COLO829 (cell line): Measurements from ENCODE around the gene HCFC1R1.
A peak's percentile ranks its signal among the peaks of the same experiment; 100 is the strongest.
"Not testable (repeated sequence)": the region's sequence is repeated elsewhere in the genome, so short reads cannot be mapped to it uniquely, and the experiment has no call there.

Source experiments
- DNase-seq: peaks from one replicate; pipeline ENCODE4 v3.0.0; 2012; ENCODE audit warnings: low spot score

The HCFC1R1 gene, protein sequence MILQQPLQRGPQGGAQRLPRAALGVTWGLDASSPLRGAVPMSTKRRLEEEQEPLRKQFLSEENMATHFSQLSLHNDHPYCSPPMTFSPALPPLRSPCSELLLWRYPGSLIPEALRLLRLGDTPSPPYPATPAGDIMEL

GRCh38 chr16:3023669-3024478 is at the start of gene HCFC1R1, which contains the start of gene THOC6:
TSS of gene HCFC1R1 (minus strand) at chr16:3023942. CDS start at chr16:3023941, 1 bp downstream.
TSS of gene THOC6 (plus strand) at chr16:3024035. CDS start at chr16:3024327, 292 bp downstream.
- DNase-seq: peak; percentile 90

GRCh38 chr16:3073448-3073847 is 49.7 kb upstream of the HCFC1R1 start:
- DNase-seq: no peak

DNA sequence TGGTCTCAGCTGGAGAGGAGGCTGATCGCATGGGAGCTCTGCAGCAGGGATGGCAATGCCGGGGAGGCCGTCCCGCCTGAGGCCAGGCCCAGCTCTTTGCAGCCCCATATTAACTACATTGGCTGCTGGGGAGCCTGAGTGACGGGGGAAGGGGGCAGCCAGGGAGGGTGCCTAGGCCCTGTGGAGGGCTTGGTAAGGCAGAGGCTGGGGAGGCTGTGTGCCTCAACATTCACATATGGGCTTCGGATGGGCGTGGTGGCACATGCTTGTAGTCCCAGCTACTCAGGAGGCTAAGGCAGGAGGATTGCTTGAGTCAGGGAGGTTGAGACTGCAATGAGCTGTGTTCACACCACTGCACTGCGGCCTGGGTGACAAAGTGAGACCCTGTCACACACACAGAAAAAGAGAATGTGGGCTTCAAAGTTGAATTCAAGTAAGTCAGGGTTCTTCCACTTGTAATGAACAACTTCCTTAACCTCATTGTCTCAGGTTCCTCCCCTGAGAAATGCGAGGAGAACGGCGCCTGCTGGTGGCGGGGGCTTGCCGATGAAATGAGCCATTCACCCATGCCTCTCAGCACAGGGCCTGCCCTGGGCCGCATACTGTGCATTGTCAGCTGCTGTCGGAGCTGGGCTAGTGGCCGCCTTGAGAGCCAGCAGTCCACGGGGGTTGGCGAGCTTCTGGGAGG is 49.0 kb upstream of the HCFC1R1 start:
- not testable (repeated sequence) for DNase-seq

DNA sequence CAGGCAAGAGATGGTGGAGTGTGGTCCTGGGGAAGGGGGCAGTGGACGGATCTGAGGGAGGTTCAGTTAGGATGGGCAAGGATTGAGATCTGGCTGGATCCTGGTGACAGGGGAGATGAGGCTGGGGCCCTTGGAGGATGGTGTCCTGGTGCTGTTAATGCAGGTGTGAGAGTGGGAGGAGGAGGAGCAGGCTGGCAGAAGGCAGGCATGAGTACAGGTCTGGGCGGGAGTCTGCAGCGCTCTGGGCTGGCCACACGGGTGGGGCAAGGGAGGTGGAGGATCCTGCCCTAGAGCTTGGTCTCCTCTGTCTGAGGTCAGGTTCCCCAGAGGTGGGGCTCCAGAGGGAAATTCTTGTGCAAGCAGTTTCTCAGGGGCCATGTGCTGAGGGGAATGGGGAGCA is 48.4 kb upstream of the HCFC1R1 start:
- DNase-seq: not testable (repeated sequence)

DNA sequence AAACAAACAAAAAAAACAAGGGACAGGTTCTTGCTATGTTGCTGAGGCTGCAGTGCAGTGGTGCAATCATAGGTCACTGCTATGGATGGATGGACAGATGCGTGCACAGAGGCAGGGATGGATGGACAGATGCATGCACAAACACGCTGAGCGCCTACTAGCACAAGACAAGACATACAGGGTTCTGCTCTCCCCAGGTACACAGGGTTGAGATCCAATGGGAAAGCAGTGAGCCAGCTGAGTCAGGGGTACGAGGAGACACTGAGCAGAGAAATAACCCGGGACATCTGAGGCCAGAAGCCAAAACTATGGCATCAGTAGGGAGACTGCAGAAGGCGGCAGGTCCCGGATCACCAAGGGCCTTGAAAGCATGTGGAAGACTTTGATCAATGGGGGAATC is 47.9 kb upstream of the HCFC1R1 start:
- DNase-seq: no peak

DNA sequence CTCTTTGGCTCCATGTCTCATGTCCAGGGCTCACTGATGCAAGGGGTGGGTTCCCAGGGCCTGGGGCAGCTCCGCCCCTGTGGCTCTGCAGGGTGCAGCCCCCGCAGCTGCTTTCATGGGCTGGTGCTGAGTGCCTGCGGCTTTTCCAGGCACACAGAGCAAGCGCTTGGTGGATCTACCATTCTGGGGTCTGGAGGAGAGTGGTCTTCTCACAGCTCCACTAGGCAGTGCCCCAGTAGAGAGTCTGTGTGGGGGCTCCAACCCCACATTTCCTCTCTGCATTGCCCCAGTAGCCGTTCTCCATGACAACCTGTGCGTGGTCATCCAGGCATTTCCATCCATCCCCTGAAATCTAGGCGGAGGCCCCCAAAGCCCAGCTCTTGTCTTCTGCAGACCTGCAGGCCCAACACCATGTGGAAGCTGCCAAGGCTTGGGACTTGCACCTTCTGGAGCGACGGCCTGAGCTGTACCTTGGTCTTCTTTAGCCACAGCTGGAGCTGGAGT is 46.9 kb upstream of the HCFC1R1 start:
- no peak for DNase-seq

- DNase-seq: not testable (repeated sequence)
These were observed 45.4 kb upstream of the HCFC1R1 start for GRCh38 chr16:3069146-3069545.

DNA sequence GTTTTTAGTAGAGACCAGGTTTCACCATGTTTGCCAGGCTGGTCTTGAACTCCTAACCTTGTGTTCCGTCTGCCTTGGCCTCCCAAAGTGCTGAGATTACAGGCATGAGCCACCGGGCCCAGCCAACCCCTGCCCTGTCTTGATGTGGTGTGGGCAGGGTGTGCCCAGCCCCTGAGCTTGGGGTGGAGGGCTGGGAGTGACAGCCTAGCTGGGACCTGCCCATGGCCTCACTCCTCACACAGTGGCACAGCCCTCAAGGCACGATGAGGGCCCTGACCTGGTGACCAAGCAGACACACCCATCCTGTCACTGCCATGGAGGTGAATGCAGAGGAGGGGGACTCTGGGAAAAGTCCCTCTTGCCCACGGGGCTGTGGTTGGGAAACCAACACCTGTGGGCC is 44.7 kb upstream of the HCFC1R1 start:
- no peak for DNase-seq

GRCh38 chr16:3066440-3066748 is 42.7 kb upstream of the HCFC1R1 start:
- no peak for DNase-seq

DNA sequence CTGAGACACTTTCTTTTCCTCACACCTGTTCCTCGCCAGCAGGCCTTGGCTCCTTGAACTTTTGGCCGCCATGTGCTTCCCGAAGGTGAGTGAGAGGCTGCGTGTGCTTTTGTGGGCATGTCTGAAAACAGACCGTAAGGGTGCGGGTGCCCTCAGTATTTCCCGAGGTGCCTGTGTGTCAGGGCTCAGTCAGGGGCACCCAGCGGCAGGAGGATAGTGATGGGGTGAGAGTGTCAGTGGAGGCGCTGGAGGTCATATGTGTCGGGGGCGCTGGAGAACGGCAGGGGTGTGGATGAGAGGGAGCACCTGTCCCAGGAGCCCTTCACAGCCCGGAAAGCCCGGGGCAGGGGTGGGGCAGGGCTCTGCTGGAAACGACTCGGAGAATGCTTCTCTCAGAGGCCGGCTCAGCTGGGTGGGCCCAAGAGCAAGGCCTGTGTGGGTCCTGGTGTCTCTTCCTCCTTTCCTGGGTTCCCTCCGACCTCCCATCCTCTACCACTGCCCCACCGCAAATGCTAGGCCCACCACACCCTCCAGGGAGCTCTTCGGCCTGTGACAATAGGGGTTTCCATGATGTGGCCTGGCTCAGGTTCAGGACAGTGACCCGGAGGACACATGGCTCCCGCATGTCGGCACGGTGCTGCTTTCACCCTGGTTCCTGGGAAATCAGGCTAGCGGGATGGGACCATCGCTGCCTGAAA is 42.1 kb upstream of the HCFC1R1 start:
- DNase-seq: no peak

DNA sequence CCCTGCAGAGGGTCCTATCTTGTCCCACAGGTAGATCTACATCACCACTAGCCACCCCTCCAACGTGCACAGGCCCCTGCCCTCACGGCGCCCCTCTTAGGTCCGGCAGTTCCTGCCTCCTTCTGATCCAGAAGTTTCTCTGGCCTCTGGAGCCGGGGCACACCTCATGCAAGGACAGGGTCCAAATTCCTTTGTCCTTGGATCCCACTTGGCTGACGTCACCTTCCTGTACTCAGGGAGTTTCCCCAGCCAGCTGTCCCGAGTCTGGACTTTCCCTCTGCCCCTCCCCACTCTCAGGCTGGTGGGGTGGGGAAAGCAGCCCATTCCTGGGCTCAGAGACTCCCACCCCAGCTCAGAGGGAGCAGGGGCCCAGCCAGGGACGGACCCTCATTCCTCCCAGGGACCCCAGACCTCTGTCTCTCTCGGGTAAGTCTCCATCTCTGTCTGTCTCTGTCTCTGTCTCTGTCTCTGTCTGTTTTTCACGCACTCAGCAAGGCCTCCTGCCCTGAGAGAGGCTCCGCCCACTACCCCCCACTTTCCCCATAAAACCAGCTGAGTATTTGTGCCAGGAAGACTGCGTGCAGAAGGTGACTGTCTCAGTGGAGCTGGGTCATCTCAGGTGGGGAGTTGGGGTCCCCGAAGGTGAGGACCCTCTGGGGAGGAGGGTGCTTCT is 41.5 kb upstream of the HCFC1R1 start, which contains the start of gene IL32:
Gene IL32 (plus strand): TSS at position 572 of the 673 bp plus-strand sequence. CDS start 172 bp downstream, outside the sequence.
- DNase-seq: no peak

DNA sequence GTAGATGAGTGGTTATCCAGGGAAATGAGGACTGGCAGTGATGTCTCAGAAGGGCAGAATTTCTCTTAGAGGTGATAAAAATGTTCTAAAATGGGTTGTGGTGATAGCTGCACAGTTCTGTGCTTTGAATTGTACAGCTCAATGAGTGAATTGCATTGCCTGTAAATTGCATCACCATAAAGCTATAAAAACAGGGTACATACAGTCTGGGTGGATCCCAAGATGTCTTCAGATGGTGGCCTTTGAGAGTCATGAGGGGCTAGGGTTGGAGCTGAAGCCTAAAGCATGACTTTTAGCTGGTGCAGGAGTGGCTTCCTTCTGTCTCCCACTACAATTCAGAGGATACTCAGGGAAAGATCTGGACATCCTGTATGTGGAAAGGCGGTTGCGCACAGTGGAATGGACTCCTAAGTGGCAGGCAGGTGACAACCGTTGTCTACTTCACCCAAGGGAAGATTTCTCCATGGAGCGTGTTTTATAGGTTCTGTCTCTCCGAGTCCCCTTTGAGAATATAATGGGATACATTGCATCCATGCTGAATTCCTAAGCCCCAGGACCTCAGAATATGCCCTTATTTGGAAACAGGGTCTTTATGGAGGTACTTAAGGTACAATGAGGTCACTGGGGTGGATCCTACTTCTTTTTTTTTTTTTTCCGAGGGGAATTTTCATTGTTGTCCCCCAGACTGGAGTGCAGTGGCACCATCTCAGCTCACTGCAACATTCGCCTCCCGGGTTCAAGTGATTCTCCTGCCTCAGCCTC is 40.1 kb upstream of the HCFC1R1 start:
- DNase-seq: no peak

DNA sequence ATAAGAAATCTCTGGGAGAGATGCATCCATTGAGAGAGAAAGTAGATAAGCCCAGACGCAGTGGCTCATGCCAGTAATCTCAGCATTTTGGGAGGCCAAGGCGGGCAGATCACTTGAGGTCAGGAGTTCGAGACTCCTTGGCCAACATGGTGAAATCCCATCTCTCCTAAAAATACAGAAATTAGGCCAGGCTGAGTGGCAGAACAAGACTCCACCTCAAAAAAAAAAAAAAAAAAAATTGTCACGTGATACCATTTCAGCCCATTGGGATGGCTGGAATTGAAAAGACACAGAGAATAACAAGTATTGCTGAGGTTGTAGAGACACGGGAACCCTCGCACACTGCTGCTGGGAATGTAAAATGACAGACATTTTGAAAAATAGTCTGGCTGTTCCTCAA is 38.8 kb upstream of the HCFC1R1 start:
- no peak for DNase-seq

DNA sequence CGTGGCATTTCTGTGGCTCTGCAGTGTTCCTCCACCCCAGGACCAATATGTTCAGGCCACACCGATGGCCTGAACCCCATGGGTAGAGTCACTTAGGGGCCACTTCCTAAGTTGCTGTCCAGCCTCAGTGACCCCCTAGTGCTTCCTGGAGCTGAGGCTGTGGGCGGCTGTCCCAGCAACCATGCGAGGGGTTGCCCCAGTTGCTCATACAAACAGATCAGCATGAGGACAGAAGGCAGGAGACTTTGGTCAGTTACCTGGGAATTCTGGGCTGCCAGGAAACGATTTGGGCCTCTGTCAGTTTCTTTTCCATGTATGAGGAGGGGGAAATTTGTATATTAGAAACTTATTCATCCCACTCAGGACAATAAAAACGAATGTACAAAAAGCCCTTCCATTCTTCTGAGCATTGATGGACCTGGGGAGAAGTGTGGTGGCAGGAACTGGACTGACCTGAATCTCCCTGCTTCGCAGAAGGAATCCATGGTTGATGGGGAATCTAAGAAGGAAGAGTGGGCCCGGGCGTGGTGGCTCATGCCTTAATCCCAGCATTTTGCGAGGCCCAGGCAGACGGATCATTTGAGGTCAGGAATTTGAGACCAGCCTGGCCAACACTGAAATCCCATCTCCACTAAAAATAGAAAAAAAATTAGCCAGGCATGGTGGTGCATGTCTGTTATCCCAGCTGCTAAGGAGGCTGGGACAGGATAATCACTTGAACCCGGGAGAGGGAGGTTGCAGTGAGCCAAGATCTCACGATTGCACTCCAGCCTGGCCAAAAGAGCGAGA is 36.8 kb upstream of the HCFC1R1 start:
- DNase-seq: no peak

DNA sequence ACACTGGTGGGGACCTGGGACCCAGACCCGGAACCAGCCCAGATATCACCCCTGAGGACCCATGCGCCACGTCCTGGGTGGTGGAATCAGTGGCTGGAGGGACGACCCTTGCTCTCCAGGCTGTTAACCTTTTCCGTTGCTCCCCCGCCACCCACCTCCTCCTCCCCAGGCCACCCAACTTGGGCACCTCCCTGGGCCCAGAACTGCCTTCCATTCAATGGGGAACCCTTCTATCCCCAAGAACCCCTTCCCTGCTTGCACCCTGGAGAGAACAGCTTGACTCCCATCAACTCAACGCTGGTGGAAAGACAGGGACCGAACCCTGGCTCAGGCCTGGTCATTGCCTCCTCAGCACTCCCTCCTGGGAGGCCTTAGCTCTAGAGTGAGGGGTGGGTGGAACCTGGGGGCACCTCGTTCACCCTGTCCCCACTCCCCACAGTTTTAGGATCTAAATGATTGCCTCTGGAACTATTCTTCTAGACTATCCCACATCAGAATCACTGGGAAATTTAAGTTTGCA is 36.0 kb upstream of the HCFC1R1 start:
- DNase-seq: no peak

GRCh38 chr16:3059041-3059722 is 35.4 kb upstream of the HCFC1R1 start:
- peak; percentile 78 for DNase-seq

- no peak for DNase-seq
These were observed 34.6 kb upstream of the HCFC1R1 start for GRCh38 chr16:3058139-3059030.
